ENCODE results near the gene PRKCB.

PRKCB gene

GRCh38 chr16:23991066-23991465 is 155.3 kb downstream of the PRKCB start:
- Histone ChIP-seq H3K27ac (no peak overlapping the region), H3K4me2 (no peak overlapping the region), H3K4me3 (IDR thresholded peaks at IDR 0.05; ENCODE audit: insufficient read depth, low read depth, low read length) (no peak overlapping the region), H3K9ac (no peak overlapping the region), H3K79me2 (ENCODE audit: insufficient read depth, low read depth) (no peaks in the 10 kb centered on the region), H3K4me1 (ENCODE audit: low read depth, poor library complexity, severe bottlenecking) (no peaks in the 10 kb centered on the region), H3K36me3 (ENCODE audit: insufficient read depth) (no peaks in the 10 kb centered on the region), H4K20me1 (ENCODE audit: insufficient read depth) (no peaks in the 10 kb centered on the region), H3K27me3 (ENCODE audit: insufficient read depth, low read depth) (no peaks in the 10 kb centered on the region), H2AFZ (ENCODE audit: low read depth) (no peak overlapping the region)
- TF ChIP-seq CTCF (conservative IDR thresholded peaks at IDR 0.05; ENCODE audit: low read depth, low read length), result no peak

GRCh38 chr16:23994615-23995014 is 158.8 kb downstream of the PRKCB start:
- Histone ChIP-seq H3K4me1 (ENCODE audit: low read depth, poor library complexity, severe bottlenecking) (no peaks in the 10 kb centered on the region), H3K36me3 (ENCODE audit: insufficient read depth) (no peaks in the 10 kb centered on the region), H2AFZ (ENCODE audit: low read depth) (no peak overlapping the region), H3K27me3 (ENCODE audit: insufficient read depth, low read depth) (no peaks in the 10 kb centered on the region), H3K9ac (no peak overlapping the region), H3K4me3 (IDR thresholded peaks at IDR 0.05; ENCODE audit: insufficient read depth, low read depth, low read length) (no peak overlapping the region), H3K27ac (no peak overlapping the region), H4K20me1 (ENCODE audit: insufficient read depth) (no peaks in the 10 kb centered on the region), H3K4me2 (no peak overlapping the region), H3K79me2 (ENCODE audit: insufficient read depth, low read depth) (no peaks in the 10 kb centered on the region)
- TF ChIP-seq CTCF (conservative IDR thresholded peaks at IDR 0.05; ENCODE audit: low read depth, low read length), result no peak

GRCh38 chr16:23996258-23996955 is 160.6 kb downstream of the PRKCB start:
- Histone ChIP-seq H2AFZ (ENCODE audit: low read depth) (no peak overlapping the region), H3K36me3 (ENCODE audit: insufficient read depth) (no peaks in the 10 kb centered on the region), H3K4me1 (ENCODE audit: low read depth, poor library complexity, severe bottlenecking) (no peaks in the 10 kb centered on the region), H3K27ac (no peak overlapping the region), H3K9ac (no peak overlapping the region), H3K27me3 (ENCODE audit: insufficient read depth, low read depth) (no peaks in the 10 kb centered on the region), H3K4me2 (no peak overlapping the region), H3K4me3 (IDR thresholded peaks at IDR 0.05; ENCODE audit: insufficient read depth, low read depth, low read length) (no peak overlapping the region), H3K79me2 (ENCODE audit: insufficient read depth, low read depth) (no peaks in the 10 kb centered on the region), H4K20me1 (ENCODE audit: insufficient read depth) (no peaks in the 10 kb centered on the region)
- TF ChIP-seq CTCF (conservative IDR thresholded peaks at IDR 0.05; ENCODE audit: low read depth, low read length), result no peak

- no peaks in the 10 kb centered on the region for H3K36me3 ChIP-seq (ENCODE audit: insufficient read depth)
- no peak overlapping the region for H3K4me2 ChIP-seq
- H3K79me2 ChIP-seq (ENCODE audit: insufficient read depth, low read depth), result no peaks in the 10 kb centered on the region
- H4K20me1 ChIP-seq (ENCODE audit: insufficient read depth), result no peaks in the 10 kb centered on the region
- no peak overlapping the region for H3K27ac ChIP-seq
- H3K4me1 ChIP-seq (ENCODE audit: low read depth, poor library complexity, severe bottlenecking), result no peaks in the 10 kb centered on the region
- H3K9ac ChIP-seq, result no peak overlapping the region
- H3K4me3 ChIP-seq (IDR thresholded peaks at IDR 0.05; ENCODE audit: insufficient read depth, low read depth, low read length), result no peak overlapping the region
- H2AFZ ChIP-seq (ENCODE audit: low read depth), result no peak overlapping the region
- no peaks in the 10 kb centered on the region for H3K27me3 ChIP-seq (ENCODE audit: insufficient read depth, low read depth)
- TF ChIP-seq CTCF (conservative IDR thresholded peaks at IDR 0.05; ENCODE audit: low read depth, low read length), result no peak
Measured at GRCh38 chr16:23998771-23999170, 163.0 kb downstream of the PRKCB start.
